ENCODE data around the gene STXBP6.

STXBP6 gene

DNA sequence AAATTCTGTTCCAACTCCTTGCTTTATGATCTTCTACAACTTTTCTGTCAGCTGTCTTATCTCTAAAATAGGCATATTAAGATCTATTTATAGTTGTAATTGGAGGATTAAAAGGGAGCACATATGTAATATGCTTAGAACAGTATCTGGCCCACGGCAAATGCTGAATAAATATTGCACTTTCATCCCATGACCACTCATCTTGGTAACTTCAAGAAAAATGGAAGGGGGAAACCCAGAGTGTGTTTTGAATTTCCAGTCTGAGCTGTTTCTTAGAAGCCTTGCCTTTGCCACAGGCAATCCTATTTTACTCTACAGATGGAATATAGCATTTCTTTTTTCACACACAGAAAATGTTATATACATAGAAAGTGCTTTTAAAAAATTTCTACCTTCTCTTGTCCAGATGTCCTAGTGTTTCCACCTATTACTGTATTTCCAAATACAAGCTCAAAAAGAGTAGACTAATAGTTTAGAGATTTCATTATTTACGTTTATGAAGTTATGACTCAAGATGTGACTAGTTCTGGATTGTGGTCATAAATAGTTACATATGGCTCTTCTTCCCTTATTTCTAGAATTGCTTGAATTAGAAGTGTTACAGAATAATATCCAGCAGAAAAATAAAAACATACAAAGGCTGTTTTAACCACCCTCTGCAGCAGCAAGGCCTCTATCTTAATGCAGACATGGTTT, 6.2 kb upstream of the STXBP6 start:
- TF ChIP-seq, protein P1, sequence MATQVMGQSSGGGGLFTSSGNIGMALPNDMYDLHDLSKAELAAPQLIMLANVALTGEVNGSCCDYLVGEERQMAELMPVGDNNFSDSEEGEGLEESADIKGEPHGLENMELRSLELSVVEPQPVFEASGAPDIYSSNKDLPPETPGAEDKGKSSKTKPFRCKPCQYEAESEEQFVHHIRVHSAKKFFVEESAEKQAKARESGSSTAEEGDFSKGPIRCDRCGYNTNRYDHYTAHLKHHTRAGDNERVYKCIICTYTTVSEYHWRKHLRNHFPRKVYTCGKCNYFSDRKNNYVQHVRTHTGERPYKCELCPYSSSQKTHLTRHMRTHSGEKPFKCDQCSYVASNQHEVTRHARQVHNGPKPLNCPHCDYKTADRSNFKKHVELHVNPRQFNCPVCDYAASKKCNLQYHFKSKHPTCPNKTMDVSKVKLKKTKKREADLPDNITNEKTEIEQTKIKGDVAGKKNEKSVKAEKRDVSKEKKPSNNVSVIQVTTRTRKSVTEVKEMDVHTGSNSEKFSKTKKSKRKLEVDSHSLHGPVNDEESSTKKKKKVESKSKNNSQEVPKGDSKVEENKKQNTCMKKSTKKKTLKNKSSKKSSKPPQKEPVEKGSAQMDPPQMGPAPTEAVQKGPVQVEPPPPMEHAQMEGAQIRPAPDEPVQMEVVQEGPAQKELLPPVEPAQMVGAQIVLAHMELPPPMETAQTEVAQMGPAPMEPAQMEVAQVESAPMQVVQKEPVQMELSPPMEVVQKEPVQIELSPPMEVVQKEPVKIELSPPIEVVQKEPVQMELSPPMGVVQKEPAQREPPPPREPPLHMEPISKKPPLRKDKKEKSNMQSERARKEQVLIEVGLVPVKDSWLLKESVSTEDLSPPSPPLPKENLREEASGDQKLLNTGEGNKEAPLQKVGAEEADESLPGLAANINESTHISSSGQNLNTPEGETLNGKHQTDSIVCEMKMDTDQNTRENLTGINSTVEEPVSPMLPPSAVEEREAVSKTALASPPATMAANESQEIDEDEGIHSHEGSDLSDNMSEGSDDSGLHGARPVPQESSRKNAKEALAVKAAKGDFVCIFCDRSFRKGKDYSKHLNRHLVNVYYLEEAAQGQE (IDR thresholded peaks at IDR 0.05; ENCODE audit: insufficient read depth in 1 of 2, low read depth in 2 of 2, low read length in 2 of 2): no peak
- TF ChIP-seq FOXP2 (optimal IDR thresholded peaks at IDR 0.05; ENCODE audit: borderline replicate concordance, extremely low read depth, extremely low read length, insufficient read depth) (no peak), POLR2AphosphoS5 (IDR thresholded peaks at IDR 0.05; ENCODE audit: low read depth, low read length) (no peak), SIN3A (IDR thresholded peaks at IDR 0.05; ENCODE audit: borderline replicate concordance, insufficient read depth, low read length) (no peak), TAF1 (IDR thresholded peaks at IDR 0.05; ENCODE audit: borderline replicate concordance, insufficient read depth, low read length) (no peak)

DNA sequence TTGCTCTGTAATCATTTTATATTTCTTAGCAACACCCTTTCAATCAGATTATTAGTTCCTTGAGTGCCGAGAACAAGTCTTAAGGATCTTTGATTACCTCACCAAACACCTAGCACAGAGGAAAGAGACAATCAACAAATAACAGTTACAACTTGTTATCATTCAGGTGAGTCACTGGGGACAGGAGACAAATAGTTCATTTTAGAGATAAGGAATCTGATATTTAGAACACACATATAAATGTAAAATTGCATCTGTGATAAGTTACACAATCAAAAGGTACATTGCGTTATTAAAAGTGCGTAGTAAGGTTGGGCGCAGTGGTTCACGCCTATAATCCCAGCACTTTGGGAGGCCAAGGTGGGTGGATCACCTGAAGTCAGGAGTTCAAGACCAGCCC, 5.1 kb upstream of the STXBP6 start:
- no peak for TF ChIP-seq TAF1 (IDR thresholded peaks at IDR 0.05; ENCODE audit: borderline replicate concordance, insufficient read depth, low read length)
- TF ChIP-seq, protein P1 (IDR thresholded peaks at IDR 0.05; ENCODE audit: insufficient read depth in 1 of 2, low read depth in 2 of 2, low read length in 2 of 2): no peak
- TF ChIP-seq FOXP2 (optimal IDR thresholded peaks at IDR 0.05; ENCODE audit: borderline replicate concordance, extremely low read depth, extremely low read length, insufficient read depth): no peak
- TF ChIP-seq SIN3A (IDR thresholded peaks at IDR 0.05; ENCODE audit: borderline replicate concordance, insufficient read depth, low read length): no peak
- TF ChIP-seq POLR2AphosphoS5 (IDR thresholded peaks at IDR 0.05; ENCODE audit: low read depth, low read length): no peak

DNA sequence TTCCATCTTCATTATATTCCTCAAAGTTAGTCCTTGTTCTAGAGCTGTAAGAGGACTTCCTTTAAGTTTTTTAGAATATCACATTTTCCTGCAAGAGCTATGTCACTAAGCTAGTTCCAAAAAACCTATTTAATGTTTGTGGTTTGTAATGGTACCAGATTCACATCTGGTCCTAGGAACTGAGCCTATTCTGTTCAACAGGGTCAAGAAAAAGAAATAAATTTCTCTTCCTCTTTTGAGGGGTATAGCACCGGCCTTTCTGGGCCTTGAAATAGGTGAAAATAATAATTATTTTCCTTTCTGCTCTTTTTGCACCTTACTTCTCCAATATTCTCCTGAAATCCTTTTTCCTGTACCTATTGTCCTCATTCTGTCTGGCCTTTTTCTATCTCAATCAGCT, 3.6 kb upstream of the STXBP6 start:
- TF ChIP-seq TAF1 (IDR thresholded peaks at IDR 0.05; ENCODE audit: borderline replicate concordance, insufficient read depth, low read length) (no peak), POLR2AphosphoS5 (IDR thresholded peaks at IDR 0.05; ENCODE audit: low read depth, low read length) (no peak), FOXP2 (optimal IDR thresholded peaks at IDR 0.05; ENCODE audit: borderline replicate concordance, extremely low read depth, extremely low read length, insufficient read depth) (no peak), SIN3A (IDR thresholded peaks at IDR 0.05; ENCODE audit: borderline replicate concordance, insufficient read depth, low read length) (no peak)
- TF ChIP-seq, protein P1 (IDR thresholded peaks at IDR 0.05; ENCODE audit: insufficient read depth in 1 of 2, low read depth in 2 of 2, low read length in 2 of 2): no peak

DNA sequence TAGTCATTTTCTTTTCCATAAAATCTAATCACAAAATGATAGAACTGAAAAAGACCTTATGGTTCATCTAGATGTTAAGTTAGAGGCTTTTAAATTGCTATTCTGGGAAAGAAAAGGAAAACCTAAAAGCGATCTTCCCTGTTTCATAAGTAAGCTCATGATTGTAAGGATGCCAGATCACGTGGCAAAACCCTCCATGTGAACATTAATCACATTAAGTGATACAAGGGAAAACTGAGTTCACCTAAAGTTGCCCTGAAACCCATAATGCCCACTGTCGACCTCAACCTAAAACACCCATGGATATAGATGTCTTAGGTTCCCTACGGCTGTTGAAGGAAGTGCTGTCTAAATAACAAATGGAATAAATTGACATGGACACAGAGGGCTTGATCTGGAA, 3.0 kb upstream of the STXBP6 start:
- TF ChIP-seq FOXP2 (optimal IDR thresholded peaks at IDR 0.05; ENCODE audit: borderline replicate concordance, extremely low read depth, extremely low read length, insufficient read depth) (no peak), SIN3A (IDR thresholded peaks at IDR 0.05; ENCODE audit: borderline replicate concordance, insufficient read depth, low read length) (no peak), TAF1 (IDR thresholded peaks at IDR 0.05; ENCODE audit: borderline replicate concordance, insufficient read depth, low read length) (no peak), POLR2AphosphoS5 (IDR thresholded peaks at IDR 0.05; ENCODE audit: low read depth, low read length) (no peak)
- TF ChIP-seq, protein P1 (IDR thresholded peaks at IDR 0.05; ENCODE audit: insufficient read depth in 1 of 2, low read depth in 2 of 2, low read length in 2 of 2): no peak
